HUES64 (cell line): Measurements from ENCODE around the gene ANKRD2.
"Not testable (repeated sequence)": the region's sequence is repeated elsewhere in the genome, so short reads cannot be mapped to it uniquely, and the experiment has no call there.

Experiments used
- H3K27ac ChIP-seq: 2 replicates; pipeline ENCODE4 v1.7.0; 2013; ENCODE audit warnings: low read depth, low read length, inconsistent platforms
- H3K27me3 ChIP-seq: 2 replicates; pipeline ENCODE4 v1.6.1; 2013; ENCODE audit warnings: mild to moderate bottlenecking, low read length; ENCODE audit not compliant: insufficient read depth
- H3K36me3 ChIP-seq: 2 replicates; pipeline ENCODE4 v1.6.1; 2013; ENCODE audit warnings: mild to moderate bottlenecking, low read length; ENCODE audit not compliant: insufficient read depth
- H3K4me1 ChIP-seq: 2 replicates; pipeline ENCODE4 v1.6.1; 2013; ENCODE audit warnings: mild to moderate bottlenecking, low read length, moderate library complexity; ENCODE audit not compliant: insufficient read depth
- H3K4me3 ChIP-seq: 2 replicates; pipeline ENCODE4 v1.5.1; 2013; ENCODE audit warnings: mild to moderate bottlenecking, low read length, moderate library complexity
- H3K9ac ChIP-seq: 2 replicates; pipeline ENCODE4 v1.6.1; 2013; ENCODE audit warnings: mild to moderate bottlenecking, low read depth, low read length
- H3K9me3 ChIP-seq: 2 replicates; pipeline ENCODE4 v1.6.1; 2013; ENCODE audit warnings: low read depth, low read length; ENCODE audit not compliant: insufficient read depth
- WGBS: fragments of 150-250, 120-280 bp; methylation state at CpG from one replicate; pipeline ENCODE4 v1.1.7; 2013; ENCODE audit warnings: missing lambda C conversion rate; 5-methylcytosine and 5-hydroxymethylcytosine counted together

The ANKRD2 gene

DNA sequence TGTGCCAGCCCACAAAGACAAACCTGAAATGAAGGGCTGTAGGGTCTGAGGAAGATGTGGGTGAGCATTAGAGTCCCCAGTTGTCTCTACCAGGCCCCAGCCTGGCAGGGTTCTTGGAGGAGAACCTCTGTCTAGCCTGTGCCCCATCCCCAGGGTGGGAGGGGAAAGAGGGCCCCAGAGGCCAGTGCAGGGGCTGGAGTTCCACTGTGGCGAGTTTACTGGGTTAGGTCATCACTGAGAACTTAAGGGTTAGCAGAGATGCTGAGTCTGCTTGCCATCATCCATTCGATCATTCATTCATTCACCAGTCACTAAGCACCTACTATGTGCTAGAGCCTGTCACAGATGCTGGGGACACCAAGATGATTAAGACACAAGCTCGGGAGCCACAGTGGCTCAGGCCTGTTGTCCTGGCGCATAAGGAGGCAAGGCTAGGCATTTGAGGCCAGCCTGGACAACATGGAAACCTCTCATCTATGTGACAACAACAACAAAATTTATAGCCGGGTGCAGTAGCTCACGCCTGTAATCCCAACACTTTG lies 2.6 kb downstream of the ANKRD2 start:
- 93% methylated on average over 6 of the region's 6 CpGs for WGBS
- no peak overlapping the region for H3K9ac ChIP-seq
- H3K27ac ChIP-seq, result no peak overlapping the region; the same call in 1 of the 2 replicates
- no peaks in the 10 kb centered on the region for H3K9me3 ChIP-seq
- no peaks in the 10 kb centered on the region for H3K27me3 ChIP-seq
- no peaks in the 10 kb centered on the region for H3K36me3 ChIP-seq
- H3K4me3 ChIP-seq, result no peak overlapping the region
- peaks cover 8% of the 10 kb centered on the region for H3K4me1 ChIP-seq

DNA sequence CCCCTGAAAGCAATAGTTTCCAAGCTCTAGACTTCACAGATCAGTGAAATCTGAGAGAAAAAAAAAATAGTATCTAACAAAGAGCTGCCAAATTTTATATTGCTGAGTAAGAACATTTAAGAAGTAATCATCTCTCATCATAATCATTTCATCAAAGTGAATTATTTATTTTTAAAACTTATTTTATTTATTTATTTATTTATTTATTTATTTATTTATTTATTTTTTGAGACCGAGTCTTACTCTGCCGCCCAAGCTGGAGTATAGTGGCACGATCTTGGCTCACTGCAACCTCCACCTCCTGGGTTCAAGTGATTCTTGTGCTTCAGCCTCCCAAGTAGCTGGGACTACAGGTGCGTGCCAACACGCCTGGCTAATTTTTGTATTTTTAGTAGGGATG lies 3.9 kb downstream of the ANKRD2 start:
- H3K27me3 ChIP-seq, H3K27ac ChIP-seq, H3K4me1 ChIP-seq, H3K36me3 ChIP-seq, H3K9ac ChIP-seq, H3K9me3 ChIP-seq, H3K4me3 ChIP-seq: not testable (repeated sequence)
- 55% methylated on average over 5 of the region's 5 CpGs for WGBS

DNA sequence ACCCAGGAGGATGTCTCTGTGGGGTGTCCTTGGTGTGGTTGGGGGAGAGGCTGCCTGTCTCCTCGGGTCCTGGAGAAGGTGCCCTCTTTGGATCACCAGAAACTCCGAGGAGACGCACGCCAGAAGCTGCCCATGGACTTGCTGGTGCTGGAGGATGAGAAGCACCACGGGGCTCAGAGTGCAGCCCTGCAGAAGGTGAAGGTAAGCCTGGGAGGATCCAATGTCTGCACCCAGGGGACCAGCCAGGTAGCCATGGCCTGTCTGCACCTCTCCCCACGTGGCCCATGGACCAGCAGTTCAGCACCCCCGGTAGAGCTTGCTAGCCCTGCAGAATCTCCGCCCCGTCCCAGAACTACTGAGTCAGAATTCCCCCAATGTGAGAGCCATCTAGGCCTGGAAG lies 5.1 kb downstream of the ANKRD2 start:
- H3K4me1 ChIP-seq, result peaks cover 8% of the 10 kb centered on the region
- no peak overlapping the region for H3K9ac ChIP-seq
- no peaks in the 10 kb centered on the region for H3K9me3 ChIP-seq
- H3K27me3 ChIP-seq, result no peaks in the 10 kb centered on the region
- no peak overlapping the region for H3K4me3 ChIP-seq
- 86% methylated on average over 9 of the region's 9 CpGs for WGBS
- no peaks in the 10 kb centered on the region for H3K36me3 ChIP-seq
- no peak overlapping the region for H3K27ac ChIP-seq

DNA sequence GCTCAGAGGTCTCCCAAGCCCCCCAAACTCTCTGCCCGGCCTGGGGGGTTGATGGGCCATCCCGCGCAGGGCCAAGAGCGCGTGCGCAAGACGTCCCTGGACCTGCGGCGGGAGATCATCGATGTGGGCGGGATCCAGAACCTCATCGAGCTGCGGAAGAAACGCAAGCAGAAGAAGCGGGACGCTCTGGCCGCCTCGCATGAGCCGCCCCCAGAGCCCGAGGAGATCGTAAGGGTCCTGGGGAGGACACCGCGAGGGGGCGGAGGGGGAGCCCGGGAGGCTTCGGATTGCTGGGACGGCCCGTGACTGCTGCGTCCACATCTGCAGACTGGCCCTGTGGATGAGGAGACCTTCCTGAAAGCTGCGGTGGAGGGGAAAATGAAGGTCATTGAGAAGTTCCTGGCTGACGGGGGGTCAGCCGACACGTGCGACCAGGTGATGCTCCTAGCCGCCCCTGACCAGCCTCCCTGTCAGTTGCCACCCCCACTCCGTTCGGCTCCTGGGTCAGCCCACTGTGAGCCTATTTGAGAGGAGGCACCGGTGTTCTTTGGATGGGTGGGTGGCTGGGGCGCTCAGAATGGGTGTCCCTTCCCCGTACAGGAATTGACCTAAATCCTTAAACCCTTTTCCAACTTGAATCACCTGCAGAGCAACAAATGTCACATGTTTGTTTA lies 5.7 kb downstream of the ANKRD2 start:
- WGBS, result 95% methylated on average over 38 of the region's 40 CpGs
- no peaks in the 10 kb centered on the region for H3K36me3 ChIP-seq
- no peak overlapping the region for H3K27ac ChIP-seq
- H3K9ac ChIP-seq, result no peak overlapping the region
- peaks cover 8% of the 10 kb centered on the region for H3K4me1 ChIP-seq
- no peaks in the 10 kb centered on the region for H3K9me3 ChIP-seq
- H3K27me3 ChIP-seq, result no peaks in the 10 kb centered on the region
- H3K4me3 ChIP-seq, result no peak overlapping the region

DNA sequence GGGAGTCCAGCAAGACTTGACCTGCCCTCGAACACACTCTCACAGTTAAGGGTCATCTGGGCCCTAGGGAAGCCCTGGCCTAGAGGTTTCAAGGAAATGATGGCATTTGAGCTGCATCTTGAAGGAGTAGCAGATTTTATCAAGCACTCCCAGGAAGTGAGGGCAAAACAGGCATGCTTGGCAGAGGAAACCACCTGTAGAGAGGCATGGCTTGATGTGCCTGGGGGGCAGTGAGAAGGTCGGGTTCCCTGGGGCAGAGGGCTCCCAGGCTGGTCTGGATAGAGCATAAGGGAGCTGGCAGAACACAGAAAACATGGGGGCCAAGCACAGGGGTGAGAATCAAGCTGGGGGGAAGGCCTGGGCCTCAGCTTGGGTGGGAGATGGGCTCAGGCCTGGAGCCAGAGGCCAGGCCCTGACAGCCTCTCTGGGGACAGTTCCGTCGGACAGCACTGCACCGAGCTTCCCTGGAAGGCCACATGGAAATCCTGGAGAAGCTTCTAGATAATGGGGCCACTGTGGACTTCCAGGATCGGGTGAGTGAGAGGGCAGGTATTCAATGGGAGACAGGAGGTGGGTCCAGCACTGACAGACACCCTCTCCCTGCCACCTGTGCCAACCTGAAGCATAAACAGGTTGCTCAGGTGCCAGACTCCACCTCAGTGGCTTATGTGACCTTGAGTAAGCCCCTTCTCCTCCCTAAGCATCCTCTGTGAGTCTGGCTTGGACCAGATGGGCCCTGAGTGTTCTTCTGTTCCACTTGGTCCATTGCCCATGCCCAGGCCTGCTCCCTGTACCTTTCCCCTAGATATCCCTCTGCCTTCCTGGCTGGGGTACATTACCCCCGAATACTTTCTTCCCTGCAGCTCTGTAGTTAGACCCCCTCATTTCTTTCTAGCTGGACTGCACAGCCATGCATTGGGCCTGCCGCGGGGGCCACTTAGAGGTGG lies 8.1 kb downstream of the ANKRD2 start:
- Histone ChIP-seq H3K27ac (no peak overlapping the region), H3K9ac (no peak overlapping the region), H3K36me3 (no peaks in the 10 kb centered on the region), H3K9me3 (no peaks in the 10 kb centered on the region), H3K4me1 (no peaks in the 10 kb centered on the region), H3K4me3 (no peak overlapping the region), H3K27me3 (no peaks in the 10 kb centered on the region)
- 89% methylated on average over 9 of the region's 9 CpGs for WGBS

DNA sequence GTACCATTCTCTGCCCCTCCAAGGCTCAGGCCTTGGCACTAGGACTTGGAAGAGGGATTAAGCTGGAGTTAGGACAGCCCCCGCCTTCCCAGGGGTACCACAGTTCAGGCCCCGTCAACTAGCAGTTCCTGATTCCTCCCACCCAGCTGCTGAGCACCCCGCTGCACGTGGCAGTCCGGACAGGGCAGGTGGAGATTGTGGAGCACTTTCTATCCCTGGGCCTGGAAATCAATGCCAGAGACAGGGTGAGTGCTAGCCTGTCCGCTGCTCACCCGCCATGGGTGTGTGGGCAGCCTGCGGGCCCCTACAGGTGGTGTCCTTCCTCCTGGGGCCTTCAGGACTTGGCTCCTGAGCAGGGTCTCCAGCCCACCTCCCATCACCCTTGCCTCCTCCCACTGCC lies 9.6 kb downstream of the ANKRD2 start:
- H3K27ac ChIP-seq, result no peak overlapping the region
- H3K4me1 ChIP-seq, result no peaks in the 10 kb centered on the region
- 97% methylated on average over 8 of the region's 8 CpGs for WGBS
- H3K27me3 ChIP-seq, result no peaks in the 10 kb centered on the region
- H3K36me3 ChIP-seq, result no peaks in the 10 kb centered on the region
- no peak overlapping the region for H3K4me3 ChIP-seq
- H3K9ac ChIP-seq, result no peak overlapping the region
- H3K9me3 ChIP-seq, result no peaks in the 10 kb centered on the region

DNA sequence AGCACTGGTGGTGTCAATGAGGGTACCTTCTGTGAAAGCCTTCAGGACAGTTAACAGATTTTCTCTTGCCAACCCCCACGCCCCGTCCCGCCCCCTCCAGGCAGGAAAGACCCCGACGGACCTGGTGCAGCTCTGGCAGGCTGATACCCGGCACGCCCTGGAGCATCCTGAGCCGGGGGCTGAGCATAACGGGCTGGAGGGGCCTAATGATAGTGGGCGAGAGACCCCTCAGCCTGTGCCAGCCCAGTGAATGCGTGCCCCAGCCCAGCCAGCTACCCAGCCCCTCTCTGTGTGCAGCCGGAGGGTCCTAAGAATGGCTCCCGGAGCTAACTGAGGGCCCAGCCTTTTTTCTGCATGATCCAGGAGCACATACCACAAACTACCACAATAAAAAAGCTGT lies 10.9 kb downstream of the ANKRD2 start:
- Histone ChIP-seq H3K4me3 (no peak overlapping the region), H3K36me3 (no peaks in the 10 kb centered on the region), H3K27me3 (no peaks in the 10 kb centered on the region), H3K4me1 (no peaks in the 10 kb centered on the region), H3K9ac (no peak overlapping the region), H3K27ac (no peak overlapping the region), H3K9me3 (no peaks in the 10 kb centered on the region)
- WGBS, result 94% methylated on average over 13 of the region's 13 CpGs

DNA sequence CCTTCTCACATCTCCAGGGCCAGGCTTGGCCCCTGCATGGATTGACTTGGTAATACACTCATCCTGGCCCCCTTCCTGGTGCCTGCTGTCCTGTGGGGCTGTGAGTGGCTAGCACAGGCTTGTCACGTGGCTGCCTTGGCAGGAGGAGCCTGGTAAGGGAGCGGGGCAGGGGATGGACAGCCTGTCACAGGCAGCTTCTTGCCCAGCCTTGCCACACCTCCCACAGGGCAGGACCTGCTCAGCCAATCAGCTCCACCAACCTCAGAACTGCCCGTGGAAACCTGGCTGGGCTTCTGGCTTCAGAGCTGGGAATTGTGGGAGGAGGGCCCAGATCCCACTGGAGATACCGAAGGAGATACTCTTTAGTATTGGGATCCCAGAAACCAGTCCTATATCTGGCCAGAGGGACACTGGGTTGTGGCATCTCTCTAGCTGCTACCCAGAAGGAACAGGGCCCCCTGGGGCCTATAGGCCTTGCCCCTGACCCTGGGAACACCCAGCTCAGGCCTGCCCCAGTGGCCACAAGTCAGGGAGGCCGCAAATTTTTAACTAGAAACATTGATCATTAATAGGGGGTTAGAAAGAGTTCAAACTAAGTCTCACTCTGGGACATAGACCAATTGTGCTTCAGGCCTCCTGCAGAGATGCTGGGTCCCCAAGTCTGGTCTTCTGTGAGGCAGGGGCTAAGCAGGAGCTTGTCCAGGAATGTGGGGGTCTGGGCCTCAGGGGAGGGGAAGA lies 11.7 kb downstream of the ANKRD2 start, which contains the start of gene HOGA1:
Gene HOGA1, plus strand, starts transcription at position 330 of the 738 bp plus-strand sequence. Its CDS starts 315 bp downstream, at position 645.
- WGBS, result 67% methylated on average over 5 of the region's 5 CpGs
- no peak within 1 kb of the TSS for H3K4me3 ChIP-seq
- H3K27me3 ChIP-seq, result no peaks in the 10 kb centered on the region
- no peak within 1 kb of the TSS for H3K27ac ChIP-seq
- H3K9ac ChIP-seq, result no peak within 1 kb of the TSS
- no peaks in the 10 kb centered on the region for H3K9me3 ChIP-seq
- no peaks in the 10 kb centered on the region for H3K36me3 ChIP-seq
- no peaks in the 10 kb centered on the region for H3K4me1 ChIP-seq

DNA sequence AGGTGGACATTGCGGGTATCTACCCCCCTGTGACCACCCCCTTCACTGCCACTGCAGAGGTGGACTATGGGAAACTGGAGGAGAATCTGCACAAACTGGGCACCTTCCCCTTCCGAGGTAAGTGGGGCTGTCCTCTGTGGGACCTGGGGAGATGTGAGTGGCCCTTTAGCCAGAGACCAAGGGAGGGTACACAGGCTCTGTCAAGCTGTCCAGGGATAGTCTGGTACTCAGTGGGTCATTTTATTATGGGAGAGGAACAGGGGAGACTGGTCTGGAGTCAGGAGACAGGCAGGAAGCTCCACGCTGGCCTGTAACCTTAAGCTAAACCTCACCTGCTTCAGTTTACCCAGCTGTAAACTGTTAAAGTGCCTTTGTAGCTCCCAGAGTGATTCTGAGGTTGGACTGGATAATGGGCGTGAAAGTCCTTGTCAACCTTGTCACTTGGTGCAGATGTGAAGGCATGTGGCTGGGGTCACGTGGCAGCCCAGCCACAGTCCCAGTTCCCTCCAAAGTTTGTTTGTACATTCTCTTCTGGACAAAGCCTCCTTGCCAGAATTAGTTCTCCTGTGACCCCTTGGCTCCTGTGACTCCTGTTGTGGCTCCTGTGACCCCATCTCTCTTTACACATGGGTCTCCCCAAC lies 12.3 kb downstream of the ANKRD2 start:
- Histone ChIP-seq H3K4me3 (no peak overlapping the region), H3K9ac (no peak overlapping the region), H3K4me1 (no peaks in the 10 kb centered on the region), H3K9me3 (no peaks in the 10 kb centered on the region), H3K27ac (no peak overlapping the region), H3K36me3 (no peaks in the 10 kb centered on the region), H3K27me3 (no peaks in the 10 kb centered on the region)
- WGBS, result 94% methylated on average over 4 of the region's 5 CpGs

DNA sequence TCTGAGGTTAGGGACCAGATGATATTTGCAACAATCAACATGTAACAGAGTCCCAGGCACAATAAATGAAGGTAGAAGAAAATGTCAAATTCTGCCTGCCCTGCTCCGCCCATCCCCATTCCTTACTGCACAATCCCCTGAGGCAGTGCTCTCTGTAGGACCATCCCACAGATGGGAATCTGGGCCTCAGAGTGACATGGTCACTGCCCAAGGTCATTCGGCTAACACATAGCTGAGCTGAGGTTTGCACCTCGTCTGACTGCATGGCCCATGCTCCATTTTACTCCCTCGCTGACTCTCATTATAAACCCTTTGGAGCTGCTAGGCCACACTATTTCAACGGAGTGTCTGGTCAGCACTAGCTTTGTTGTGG lies 12.8 kb downstream of the ANKRD2 start:
- H3K9me3 ChIP-seq, result no peaks in the 10 kb centered on the region
- H3K9ac ChIP-seq, result no peak overlapping the region
- no peaks in the 10 kb centered on the region for H3K36me3 ChIP-seq
- WGBS, result 89% methylated on average over 5 of the region's 5 CpGs
- no peaks in the 10 kb centered on the region for H3K27me3 ChIP-seq
- H3K27ac ChIP-seq, result no peak overlapping the region
- no peaks in the 10 kb centered on the region for H3K4me1 ChIP-seq
- no peak overlapping the region for H3K4me3 ChIP-seq
